HG03565 (cell line): Measurements from ENCODE around the gene RNF157.
"Not testable (repeated sequence)": the region's sequence is repeated elsewhere in the genome, so short reads cannot be mapped to it uniquely, and the experiment has no call there.

Source experiments
- ATAC-seq: cut with Tn5 transposase; IDR thresholded peaks from one replicate; pipeline ENCODE4 v1.9.1; 2021; ENCODE audit warnings: mild to moderate bottlenecking, moderate library complexity; ENCODE audit not compliant: unreplicated experiment

The RNF157 gene

GRCh38 chr17:76255801-76256429 lies 15.6 kb upstream of the RNF157 start:
- no peak for ATAC-seq

- ATAC-seq, result no peak
Observed at GRCh38 chr17:76254275-76254674, 14.0 kb upstream of the RNF157 start.

DNA sequence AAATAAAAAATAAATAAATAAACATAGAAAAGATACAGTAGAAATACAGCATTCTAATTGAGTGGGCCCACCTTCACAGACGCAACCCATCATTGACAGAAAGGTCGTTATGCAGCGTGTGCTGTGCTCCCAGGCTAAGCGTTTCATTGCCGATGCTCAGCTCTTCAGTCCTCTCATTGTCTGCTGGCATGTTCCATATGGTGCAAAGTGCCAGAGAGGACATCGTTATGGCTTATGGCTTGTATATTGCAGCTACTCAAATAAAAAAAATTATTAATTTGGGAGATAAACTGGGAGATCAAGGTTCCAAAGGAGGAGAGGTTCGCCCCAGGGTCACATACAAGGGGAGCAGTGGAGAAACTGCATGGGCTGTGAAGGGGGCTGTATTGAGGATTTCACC lies 13.5 kb upstream of the RNF157 start:
- ATAC-seq, result no peak

GRCh38 chr17:76252967-76253766 lies 12.9 kb upstream of the RNF157 start:
- ATAC-seq, result not testable (repeated sequence)

DNA sequence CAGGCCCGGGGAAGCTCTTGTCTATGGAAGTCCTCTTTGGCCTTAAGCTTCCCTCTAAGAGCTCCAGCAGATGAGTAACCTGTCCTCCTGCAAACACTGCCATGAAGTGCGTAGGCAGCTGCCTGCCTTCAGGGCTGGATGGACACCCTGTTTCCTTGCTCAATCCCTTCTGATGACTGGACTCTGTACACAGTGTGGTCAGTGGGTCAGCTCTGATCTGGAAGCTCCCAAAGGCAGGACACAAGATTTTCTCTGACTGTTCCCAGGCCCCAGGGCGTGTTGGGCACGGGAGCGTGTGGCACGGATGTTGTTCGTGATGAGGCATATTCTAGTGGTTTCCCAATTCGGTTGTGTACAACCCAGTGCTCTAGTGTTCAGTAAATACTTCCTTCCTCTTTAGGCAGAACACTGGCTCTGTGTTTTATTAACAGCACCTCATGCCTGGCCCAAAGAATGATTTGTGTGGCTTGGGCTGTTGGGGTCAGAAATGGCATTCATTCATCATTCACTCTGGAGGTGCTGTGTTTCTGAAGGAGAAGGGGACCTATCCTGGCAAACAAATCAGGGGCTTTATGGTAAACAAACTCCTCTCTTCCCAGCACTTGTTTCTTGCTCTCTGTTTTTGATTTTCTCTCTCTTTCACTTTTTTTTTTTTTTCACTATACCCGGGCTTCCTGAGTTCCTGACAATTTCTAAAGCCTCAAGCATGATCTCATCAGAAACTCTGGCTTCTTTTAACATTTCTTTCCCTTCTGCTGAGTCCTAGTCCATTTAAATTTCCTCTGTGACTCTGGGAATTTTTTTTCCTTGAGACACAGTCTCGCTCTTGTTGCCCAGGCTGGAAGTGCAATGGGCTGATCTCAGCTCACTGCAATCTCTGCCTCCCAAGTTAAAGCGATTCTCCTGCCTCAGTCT lies 12.0 kb upstream of the RNF157 start:
- ATAC-seq, result peak; percentile 49

GRCh38 chr17:76251478-76252039 lies 11.3 kb upstream of the RNF157 start:
- ATAC-seq, result no peak

DNA sequence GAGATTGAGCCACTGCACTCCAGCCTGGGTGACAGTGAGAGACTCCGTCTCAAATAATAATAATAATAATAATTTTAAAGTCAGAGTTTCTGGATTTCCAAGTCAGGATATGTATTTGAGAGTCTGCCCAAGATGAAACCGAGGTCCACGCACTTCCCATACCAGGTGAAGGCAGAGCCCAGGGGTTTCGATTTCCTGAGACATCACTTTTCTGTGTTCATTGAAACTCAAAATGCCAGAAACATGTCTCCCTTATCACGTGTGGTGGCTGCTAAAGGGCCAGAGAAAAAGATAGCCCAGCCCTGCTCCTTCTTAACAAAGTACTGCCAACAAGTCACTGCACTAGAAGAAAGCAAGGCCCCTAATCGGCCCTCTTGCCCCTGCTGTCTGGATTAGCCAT lies 9.8 kb upstream of the RNF157 start:
- no peak for ATAC-seq

GRCh38 chr17:76248013-76248782 lies 7.9 kb upstream of the RNF157 start:
- ATAC-seq, result no peak

- no peak for ATAC-seq
Observed at GRCh38 chr17:76247304-76247703, 7.0 kb upstream of the RNF157 start.

DNA sequence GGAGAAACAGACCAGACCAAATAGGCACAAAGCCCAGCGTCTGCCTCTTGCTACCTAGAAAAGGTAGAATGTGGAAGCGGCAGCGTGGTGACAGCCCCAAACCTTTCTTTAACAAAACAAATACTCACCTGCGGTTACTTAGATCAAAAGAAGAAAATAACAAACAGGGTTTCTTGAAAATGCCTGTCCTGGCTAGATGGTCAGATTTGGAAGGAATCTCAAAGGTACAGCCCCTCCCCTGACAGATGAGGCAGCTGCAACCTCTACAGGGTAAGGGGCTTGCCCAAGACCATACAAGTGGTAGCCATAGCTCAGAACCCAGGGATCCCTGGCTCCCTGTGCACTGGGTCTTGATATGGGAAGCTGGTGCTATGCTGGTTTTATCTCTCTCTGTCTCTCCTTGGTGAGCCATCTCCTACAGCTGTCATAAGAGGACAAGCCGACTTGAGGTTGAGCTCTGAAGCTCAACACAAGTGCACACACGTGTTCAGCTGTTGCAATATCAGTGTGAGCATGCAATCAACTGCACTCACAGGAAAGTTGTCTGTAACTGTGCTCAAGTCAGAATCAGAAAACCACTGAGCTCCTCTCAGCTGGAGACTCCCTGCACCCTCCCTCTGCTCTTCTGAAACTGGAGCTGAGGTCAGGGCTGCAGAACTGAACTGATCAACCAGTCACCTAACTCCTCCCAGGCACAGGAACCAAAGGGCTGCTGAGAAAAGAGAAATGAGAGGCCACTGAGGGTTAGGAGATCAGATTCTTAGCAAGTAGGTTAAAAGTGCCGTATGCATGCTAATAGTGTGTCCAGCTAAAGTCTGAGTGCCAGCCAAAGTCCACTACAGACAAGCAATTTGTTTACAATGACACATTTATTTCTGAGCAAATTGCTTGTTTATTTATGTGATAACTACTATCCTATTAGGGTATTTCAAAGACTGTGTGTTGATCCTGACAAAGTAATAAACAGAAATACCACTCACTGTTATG lies 6.1 kb upstream of the RNF157 start:
- peak; percentile 91 for ATAC-seq

- ATAC-seq, result not testable (repeated sequence)
Observed at GRCh38 chr17:76244721-76245120, 4.4 kb upstream of the RNF157 start.

DNA sequence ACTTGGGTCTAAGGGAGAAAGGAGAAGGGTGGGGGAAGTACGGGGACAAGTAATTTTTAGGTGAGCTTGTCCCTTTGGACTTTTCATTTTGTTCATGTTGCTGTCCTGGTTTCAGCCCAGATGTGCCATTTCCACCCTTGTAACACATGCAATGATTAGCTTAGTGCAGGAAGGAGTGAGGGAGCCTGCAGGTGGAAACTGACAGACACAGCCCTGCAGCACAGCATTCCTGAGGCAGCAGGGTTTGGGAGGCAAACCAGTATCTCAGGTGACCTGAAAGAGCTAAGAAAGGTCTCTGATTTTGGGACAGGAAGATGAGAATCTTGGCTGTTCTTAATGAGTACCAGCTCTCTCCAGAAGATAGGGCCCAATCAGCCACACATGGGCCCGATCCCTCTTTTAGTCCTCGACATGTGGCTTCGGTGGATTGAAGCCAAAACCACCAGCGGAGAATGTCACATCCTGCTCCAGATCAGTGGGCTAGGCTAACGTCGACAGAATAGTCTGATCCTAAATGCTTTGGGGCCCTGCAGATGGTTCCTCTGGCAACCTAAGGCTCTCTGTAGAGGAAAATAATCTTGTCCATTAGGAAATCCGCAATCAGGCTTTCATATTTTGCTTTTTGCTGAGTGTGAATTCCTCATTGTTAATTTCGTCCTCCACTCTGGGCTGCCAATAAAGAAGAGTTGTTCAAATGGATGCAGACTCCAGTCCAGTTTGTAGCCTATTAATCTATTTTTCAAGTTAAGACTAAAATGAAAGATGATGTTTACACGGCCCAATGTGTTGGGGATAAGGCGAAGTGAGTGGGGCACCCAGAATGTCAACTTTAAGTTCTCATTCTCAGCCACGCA lies 3.8 kb upstream of the RNF157 start:
- ATAC-seq, result no peak

DNA sequence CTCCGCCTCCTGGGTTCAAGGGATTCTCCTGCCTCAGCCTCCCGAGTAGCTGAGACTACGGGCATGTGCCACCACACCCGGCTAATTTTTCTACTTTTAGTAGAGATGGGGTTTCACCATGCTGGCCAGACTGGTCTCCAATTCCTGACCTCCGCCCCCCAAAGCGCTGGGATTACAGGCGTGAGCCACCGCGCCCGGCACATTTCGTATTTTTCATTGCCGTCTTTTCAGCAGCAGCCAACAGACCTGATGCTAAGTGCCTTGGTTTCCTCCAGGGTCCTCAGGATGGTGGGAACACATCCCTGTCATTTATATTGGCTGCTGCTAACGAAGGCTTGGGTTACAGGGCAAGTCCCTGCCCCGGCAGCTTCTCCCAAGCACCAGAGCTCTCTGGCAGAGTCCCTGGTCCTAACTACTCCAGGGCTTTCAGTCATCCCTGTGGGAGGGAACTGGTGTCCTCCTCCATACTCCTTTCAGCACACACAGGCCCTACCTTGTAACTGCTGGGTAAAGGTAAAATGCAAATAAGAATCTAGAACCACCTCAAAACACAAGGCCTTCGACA lies 1.5 kb upstream of the RNF157 start:
- ATAC-seq, result no peak

- ATAC-seq, result no peak
Observed at GRCh38 chr17:76241204-76241538, 878 bp upstream of the RNF157 start.

DNA sequence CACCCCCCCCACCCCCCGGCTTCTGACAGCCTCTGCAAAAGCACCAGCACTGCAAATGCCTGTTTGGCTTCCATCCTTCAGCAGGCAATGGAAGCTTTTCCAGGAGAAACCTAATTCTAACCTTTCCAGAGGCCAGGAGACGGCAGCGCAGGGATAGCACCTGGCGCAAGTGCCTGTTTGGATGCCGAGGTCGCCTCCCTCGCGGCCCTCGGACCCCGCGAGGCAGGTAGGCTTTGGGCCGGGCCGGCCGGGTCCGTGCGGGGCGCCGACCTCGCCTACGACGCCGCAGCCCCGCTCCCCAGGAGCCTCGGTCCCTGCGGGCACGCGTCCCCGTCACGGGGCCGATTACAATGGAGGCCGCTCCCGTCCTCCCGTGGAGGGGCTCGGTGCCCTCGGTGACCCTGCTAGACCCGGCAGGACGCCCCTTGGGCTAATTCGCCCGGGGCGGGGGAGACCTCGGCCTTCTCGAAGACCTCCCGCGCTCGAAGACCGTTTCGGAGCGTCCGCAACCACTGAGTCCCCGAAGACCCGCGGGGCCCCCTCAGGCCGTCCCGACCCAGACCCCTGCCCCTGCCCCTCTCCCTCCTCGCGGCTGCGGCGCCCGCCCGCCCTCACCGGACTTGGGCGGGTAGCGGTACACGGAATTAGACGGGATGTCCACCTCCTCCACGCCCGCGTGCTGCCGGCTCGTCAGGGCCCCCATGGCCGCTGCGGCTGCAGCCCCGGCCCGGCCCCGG lies 587 bp downstream of the RNF157 start:
- ATAC-seq, result no peak

DNA sequence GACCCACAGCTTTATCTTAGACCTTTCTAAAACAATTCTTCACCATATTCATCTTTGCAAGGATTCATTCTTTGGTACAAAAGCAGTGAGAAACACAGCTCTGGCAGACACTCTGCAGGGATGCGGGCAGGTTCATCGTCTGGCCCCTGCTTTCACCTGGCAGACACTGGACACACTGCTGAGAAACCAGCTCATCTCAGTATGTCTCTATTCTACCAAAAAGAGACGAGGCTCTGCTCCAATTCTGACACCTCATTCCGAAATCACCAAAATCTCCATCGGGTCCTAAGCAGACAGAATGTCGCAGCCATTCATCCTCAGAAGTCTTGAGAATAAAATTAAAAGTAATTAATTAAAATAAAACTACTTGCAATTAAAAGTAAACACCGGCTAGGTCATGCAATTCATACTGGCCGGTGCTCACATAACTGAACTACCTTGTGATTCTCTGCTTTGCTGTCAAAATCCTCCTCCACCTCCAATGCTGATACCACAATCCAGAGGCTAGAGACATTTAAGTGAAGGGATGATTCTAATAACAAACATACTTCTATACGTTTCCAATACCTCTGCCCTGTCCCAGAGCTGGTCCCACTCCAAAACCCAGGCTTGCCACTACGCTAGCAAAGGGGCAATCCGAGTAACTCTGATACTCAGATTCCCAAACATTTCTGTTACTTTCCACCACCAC lies 1.3 kb downstream of the RNF157 start:
- ATAC-seq, result no peak

DNA sequence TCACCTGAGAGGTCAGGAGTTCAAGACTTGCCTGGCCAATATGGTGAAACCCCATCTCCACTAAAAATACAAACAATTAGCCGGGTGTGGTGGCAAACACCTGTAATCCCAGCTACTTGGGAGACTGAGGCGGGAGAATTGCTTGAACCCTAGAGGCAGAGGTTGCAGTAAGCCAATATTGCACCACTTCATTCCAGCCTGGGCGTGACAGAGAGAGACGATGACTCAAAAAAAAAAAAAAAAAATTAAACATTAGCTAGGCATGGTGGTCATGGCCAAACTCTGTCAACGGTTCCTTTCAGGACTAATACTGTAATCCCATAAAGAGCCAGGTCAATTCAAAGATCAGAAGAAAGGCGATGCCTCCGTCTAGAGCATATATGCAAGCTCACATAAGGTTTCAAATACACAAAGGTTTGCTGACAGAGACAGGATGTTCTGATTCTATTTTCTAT lies 2.4 kb downstream of the RNF157 start:
- no peak for ATAC-seq
